ENCODE results near the gene ADGRL3.

DNA sequence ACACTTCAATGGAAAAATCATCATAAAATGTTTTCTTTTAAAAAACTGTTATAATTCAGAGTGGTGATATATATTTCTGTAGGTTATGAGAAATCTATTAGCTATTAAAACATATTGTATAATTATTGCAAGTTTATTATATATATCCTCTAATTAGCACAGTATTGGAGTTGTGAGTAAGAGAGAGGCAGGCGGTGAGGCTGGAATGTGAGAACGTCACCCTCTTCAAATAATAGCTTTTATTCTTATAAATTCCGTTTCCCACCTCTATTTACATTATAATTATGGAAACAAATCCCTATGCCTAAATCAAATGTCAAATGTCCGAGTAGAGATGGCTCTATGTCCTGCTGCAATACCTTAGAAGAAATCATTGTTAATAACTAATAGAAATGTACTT lies 292.9 kb downstream of the ADGRL3 start:
- TF ChIP-seq, protein P1, sequence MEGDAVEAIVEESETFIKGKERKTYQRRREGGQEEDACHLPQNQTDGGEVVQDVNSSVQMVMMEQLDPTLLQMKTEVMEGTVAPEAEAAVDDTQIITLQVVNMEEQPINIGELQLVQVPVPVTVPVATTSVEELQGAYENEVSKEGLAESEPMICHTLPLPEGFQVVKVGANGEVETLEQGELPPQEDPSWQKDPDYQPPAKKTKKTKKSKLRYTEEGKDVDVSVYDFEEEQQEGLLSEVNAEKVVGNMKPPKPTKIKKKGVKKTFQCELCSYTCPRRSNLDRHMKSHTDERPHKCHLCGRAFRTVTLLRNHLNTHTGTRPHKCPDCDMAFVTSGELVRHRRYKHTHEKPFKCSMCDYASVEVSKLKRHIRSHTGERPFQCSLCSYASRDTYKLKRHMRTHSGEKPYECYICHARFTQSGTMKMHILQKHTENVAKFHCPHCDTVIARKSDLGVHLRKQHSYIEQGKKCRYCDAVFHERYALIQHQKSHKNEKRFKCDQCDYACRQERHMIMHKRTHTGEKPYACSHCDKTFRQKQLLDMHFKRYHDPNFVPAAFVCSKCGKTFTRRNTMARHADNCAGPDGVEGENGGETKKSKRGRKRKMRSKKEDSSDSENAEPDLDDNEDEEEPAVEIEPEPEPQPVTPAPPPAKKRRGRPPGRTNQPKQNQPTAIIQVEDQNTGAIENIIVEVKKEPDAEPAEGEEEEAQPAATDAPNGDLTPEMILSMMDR (IDR thresholded peaks at IDR 0.05; ENCODE audit: low read depth, low read length), result no peak
- no peak for TF ChIP-seq EZH2phosphoT487 (IDR thresholded peaks at IDR 0.05; ENCODE audit: low read depth)

All from OCI-LY3 (cell line).